Fibroblast of villous mesenchyme (primary cell): ENCODE measurements around the gene PRKAR2B. TPM values are rescaled to one million over a fixed set of nuclear protein-coding genes. Genes with fewer than 3 reads are reported as not detected.

Experiments
- DNase-seq: peaks from one replicate; pipeline ENCODE4 v3.0.0-alpha.2; 2010; ENCODE audit warnings: low read depth
- H3K4me3 ChIP-seq: 2 replicates; pipeline ENCODE4 v1.5.1; 2011; ENCODE audit warnings: low read depth, mild to moderate bottlenecking, low read length
- CTCF ChIP-seq: IDR thresholded peaks from 2 replicates; pipeline ENCODE4 v1.5.1; 2012; ENCODE audit warnings: low read depth, mild to moderate bottlenecking, low read length; ENCODE audit not compliant: insufficient read depth
- total RNA-seq: library from RNA; depleted of rRNA; stranded (reverse); fragments of >200 nt; gene quantifications from 2 replicates; pipeline ENCODE4 v1.2.3, GENCODE V29; 2012

The PRKAR2B gene
- total RNA-seq, 1 donor, result 3.9 TPM

GRCh38 chr7:107104801-107105200, 60.3 kb downstream of the PRKAR2B start:
- TF ChIP-seq CTCF, result no peak
- DNase-seq, result no peak
- no peak overlapping the region for H3K4me3 ChIP-seq

- DNase-seq, result no peak
- no peak for TF ChIP-seq CTCF
- H3K4me3 ChIP-seq, result no peak overlapping the region
These were observed 61.2 kb downstream of the PRKAR2B start for GRCh38 chr7:107105591-107106245.

GRCh38 chr7:107108793-107109371, 64.4 kb downstream of the PRKAR2B start:
- TF ChIP-seq CTCF, result no peak
- DNase-seq, result no peak
- no peak overlapping the region for H3K4me3 ChIP-seq

GRCh38 chr7:107109955-107110354, 65.5 kb downstream of the PRKAR2B start:
- DNase-seq, result no peak
- TF ChIP-seq CTCF, result no peak

GRCh38 chr7:107111196-107111595, 66.7 kb downstream of the PRKAR2B start:
- DNase-seq, result no peak
- TF ChIP-seq CTCF, result no peak
- H3K4me3 ChIP-seq, result no peak overlapping the region

More at GRCh38 chr7:107109955-107110354, 65.5 kb downstream of the PRKAR2B start:
- H3K4me3 ChIP-seq, result no peak overlapping the region

GRCh38 chr7:107113866-107114265, 69.4 kb downstream of the PRKAR2B start:
- H3K4me3 ChIP-seq, result no peak overlapping the region
- no peak for TF ChIP-seq CTCF

GRCh38 chr7:107115114-107115513, 70.6 kb downstream of the PRKAR2B start:
- no peak overlapping the region for H3K4me3 ChIP-seq
- no peak for TF ChIP-seq CTCF
- no peak for DNase-seq

More at GRCh38 chr7:107113866-107114265, 69.4 kb downstream of the PRKAR2B start:
- DNase-seq, result no peak
